Upper lobe of left lung (tissue), 6 donors: ENCODE results near the gene GSX2. TPM values are rescaled to one million over a fixed set of nuclear protein-coding genes. Genes with fewer than 3 reads are reported as not detected.

Source experiments
- ATAC-seq, 2 donors: fragments of 200-7000 bp; cut with Tn5 transposase; one replicate each; pipeline ENCODE4 v1.9.1; 2022; ENCODE audit warnings: mild to moderate bottlenecking in 2 of 2, moderate library complexity in 2 of 2; ENCODE audit not compliant: low FRiP score in 2 of 2
- DNase-seq, 2 donors: peaks; one replicate each; pipeline ENCODE4 v3.0.0-alpha.2; 2019 to 2020
- H3K27ac ChIP-seq, 4 donors: fragments of 200-600 bp; sonication (generic); one replicate each; pipeline ENCODE4 v1.5.1; 2016 to 2019
- H3K27me3 ChIP-seq, 4 donors: fragments of 200-600 bp; sonication (generic); one replicate each; pipeline ENCODE4 v1.5.1; 2017 to 2019
- H3K36me3 ChIP-seq, 4 donors: fragments of 200-600 bp; sonication (generic); one replicate each; pipeline ENCODE4 v1.5.1; 2016 to 2019
- H3K4me1 ChIP-seq, 4 donors: fragments of 200-600 bp; sonication (generic); one replicate each; pipeline ENCODE4 v1.5.1; 2018 to 2019
- H3K4me3 ChIP-seq, 4 donors: fragments of 200-600 bp; sonication (generic); one replicate each; pipeline ENCODE4 v1.5.1; 2017 to 2019; ENCODE audit warnings: mild to moderate bottlenecking in 2 of 4, moderate library complexity in 1 of 4
- H3K9me3 ChIP-seq, 4 donors: fragments of 200-600 bp; sonication (generic); one replicate each; pipeline ENCODE4 v1.5.1; 2018 to 2019
- CTCF ChIP-seq, 6 experiments: fragments of 450-650 bp in 4 of 6; fragments of 200-600 bp in 2 of 6; sonication (generic) in 2 of 6; IDR thresholded peaks; one replicate each; pipeline ENCODE4 v1.5.1; 2016 to 2019; ENCODE audit warnings: antibody characterized with exemption in 6 of 6
- EP300 ChIP-seq, 4 donors: sonication (generic); formaldehyde crosslinking; IDR thresholded peaks; one replicate each; pipeline ENCODE4 v1.5.1; 2017; ENCODE audit warnings: antibody characterized with exemption in 4 of 4, control low read depth in 2 of 4
- POLR2A ChIP-seq, 4 donors: fragments of 450-650 bp; IDR thresholded peaks; one replicate each; pipeline ENCODE4 v1.5.1; 2016 to 2017; ENCODE audit warnings: antibody characterized with exemption in 4 of 4, mild to moderate bottlenecking in 2 of 4
- POLR2AphosphoS5 ChIP-seq, 2 donors: sonication (generic); formaldehyde crosslinking; IDR thresholded peaks; one replicate each; pipeline ENCODE4 v1.5.1; 2017; ENCODE audit warnings: antibody characterized with exemption in 2 of 2
- WGBS, 2 donors: methylation state at CpG; one replicate each; pipeline ENCODE4 v1.1.5; 2017 to 2018; 5-methylcytosine and 5-hydroxymethylcytosine counted together
- small RNA-seq, 4 donors: library from RNA; depleted of rRNA; stranded (forward); fragments of <200 nt; gene quantifications; one replicate each; pipeline ENCODE3, GENCODE V24; 2016
- total RNA-seq, 6 donors: library from RNA; depleted of rRNA in 4 of 6; stranded (reverse); fragments of >200 nt in 4 of 6; gene quantifications; one replicate each; pipeline versions ENCODE4 v1.1.0 to v1.2.1, GENCODE V29; 2016 to 2021
- donor health status: DM: no; HTN: no; CAD: no; lungs with moderate emphysema.
- donor health status: DM: no; HTN: yes; CAD: no; lungs with severe emphysema.

Gene GSX2
- total RNA-seq, 6 donors from 2014 or later, result not detected

DNA sequence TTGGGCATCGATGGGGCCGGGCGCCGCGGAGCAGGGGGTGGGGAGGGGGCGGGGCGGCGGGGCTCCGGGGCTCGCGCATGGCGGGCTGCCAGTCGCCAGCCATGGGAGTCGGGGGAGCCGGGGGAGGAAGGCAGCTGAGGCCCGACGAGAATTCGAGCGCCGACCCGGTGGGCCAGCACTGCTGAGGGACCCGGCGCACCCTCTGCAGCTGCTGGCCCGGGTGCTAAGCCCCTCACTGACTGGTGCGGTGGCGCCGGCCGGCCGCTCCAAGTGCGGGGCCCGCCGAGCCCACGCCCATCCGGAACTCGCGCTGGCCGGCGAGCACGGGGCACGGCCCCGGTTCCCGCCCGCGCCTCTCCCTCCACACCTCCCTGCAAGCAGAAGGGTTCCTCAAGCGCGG, 49.4 kb downstream of the GSX2 start:
- ATAC-seq (no peak), DNase-seq (peak in 1 of 2 donors; percentile 77)
- H3K9me3 ChIP-seq, result no peaks in the 10 kb centered on the region
- H3K4me1 ChIP-seq, result no peaks in the 10 kb centered on the region
- H3K4me3 ChIP-seq, result peak overlapping the region in 1 of 4 donors; percentile 33
- no peak for TF ChIP-seq POLR2A (IDR thresholded peaks at IDR 0.05)
- no peak for TF ChIP-seq EP300 (IDR thresholded peaks at IDR 0.05)
- TF ChIP-seq POLR2AphosphoS5 (IDR thresholded peaks at IDR 0.05), result no peak
- no peak for TF ChIP-seq CTCF (IDR thresholded peaks at IDR 0.05)
- 92% methylated on average over 41 of the region's 46 CpGs; no CpG with 5 or more reads in 1 of the 2 donors for WGBS, 2 donors
- no peaks in the 10 kb centered on the region for H3K27me3 ChIP-seq
- H3K36me3 ChIP-seq, result no peaks in the 10 kb centered on the region
- H3K27ac ChIP-seq, result no peak overlapping the region

Small RNA genes lying within 50 kb of the gene (small RNA-seq; reads per million reads assigned to genes)
- 0 reads per million in 4 donors for gene AC110792.1

Other genes with a start within 250 kb of the GSX2 start
- 10 to 100 TPM; 22.5 to 93.2 (median 37.6) TPM for gene CHIC2, start 35.6 kb upstream of the GSX2 start, total RNA-seq
- gene PDGFRA, start 129.1 kb downstream of the GSX2 start, total RNA-seq, result 100 to 1,000 TPM in 2 of 6 donors, 10 to 100 TPM in 4; 60.5 to 136 (median 77.0) TPM